ENCODE results near the gene KCNAB2.

DNA sequence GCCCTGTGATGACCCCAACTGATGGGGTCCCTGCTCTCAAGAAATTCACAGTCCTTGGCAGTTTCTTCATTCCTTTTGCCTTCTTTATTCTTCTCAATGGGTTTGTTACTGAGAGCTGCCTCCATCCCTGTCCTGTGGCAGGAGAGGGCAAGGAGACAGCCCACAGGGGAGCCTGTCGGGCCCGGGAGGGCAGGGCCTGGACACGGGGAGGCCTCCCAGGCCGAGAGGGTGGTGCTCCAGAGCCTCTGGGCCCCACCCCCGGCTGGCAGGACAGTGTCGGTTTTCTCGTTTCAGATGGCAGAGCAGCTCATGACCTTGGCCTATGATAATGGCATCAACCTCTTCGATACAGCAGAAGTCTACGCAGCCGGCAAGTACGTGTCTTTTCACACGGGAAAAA lies 36.2 kb downstream of the KCNAB2 start:
- TF ChIP-seq, protein P1, sequence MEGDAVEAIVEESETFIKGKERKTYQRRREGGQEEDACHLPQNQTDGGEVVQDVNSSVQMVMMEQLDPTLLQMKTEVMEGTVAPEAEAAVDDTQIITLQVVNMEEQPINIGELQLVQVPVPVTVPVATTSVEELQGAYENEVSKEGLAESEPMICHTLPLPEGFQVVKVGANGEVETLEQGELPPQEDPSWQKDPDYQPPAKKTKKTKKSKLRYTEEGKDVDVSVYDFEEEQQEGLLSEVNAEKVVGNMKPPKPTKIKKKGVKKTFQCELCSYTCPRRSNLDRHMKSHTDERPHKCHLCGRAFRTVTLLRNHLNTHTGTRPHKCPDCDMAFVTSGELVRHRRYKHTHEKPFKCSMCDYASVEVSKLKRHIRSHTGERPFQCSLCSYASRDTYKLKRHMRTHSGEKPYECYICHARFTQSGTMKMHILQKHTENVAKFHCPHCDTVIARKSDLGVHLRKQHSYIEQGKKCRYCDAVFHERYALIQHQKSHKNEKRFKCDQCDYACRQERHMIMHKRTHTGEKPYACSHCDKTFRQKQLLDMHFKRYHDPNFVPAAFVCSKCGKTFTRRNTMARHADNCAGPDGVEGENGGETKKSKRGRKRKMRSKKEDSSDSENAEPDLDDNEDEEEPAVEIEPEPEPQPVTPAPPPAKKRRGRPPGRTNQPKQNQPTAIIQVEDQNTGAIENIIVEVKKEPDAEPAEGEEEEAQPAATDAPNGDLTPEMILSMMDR (IDR thresholded peaks at IDR 0.05), result no peak
- TF ChIP-seq POLR2AphosphoS5 (IDR thresholded peaks at IDR 0.05), result no peak
